ENCODE data around the gene SOX14.

DNA sequence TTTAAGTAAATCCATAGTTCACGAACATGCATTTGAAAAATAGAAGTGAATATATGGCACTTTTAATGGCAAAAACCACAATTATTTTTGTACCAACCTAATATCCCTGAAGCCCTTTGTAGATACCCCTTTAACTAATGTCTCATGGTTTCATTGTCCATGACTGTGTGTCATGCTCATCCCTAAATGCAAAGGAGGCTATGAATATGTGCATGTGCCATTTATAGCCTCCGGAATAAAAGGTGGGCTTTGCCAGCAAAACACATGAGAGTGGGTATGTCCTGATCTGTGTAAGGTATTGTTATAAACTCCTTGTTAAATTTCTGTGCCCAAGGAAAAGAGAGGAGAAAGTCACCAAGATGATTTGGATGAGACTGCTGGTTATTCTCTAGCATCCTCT is 20.5 kb upstream of the SOX14 start:
- no peak for TF ChIP-seq CTCF (IDR thresholded peaks at IDR 0.05; ENCODE audit: low read depth, low read length, poor library complexity, severe bottlenecking)
- no peak for TF ChIP-seq EZH2phosphoT487 (IDR thresholded peaks at IDR 0.05; ENCODE audit: borderline replicate concordance, low read length)

Data from DOHH2 (cell line).